Fibroblast of skin of abdomen (primary cell): ENCODE data around the gene POU3F1.

ENCODE experiments used
- DNase-seq: peaks from one replicate; pipeline ENCODE4 v3.0.0-alpha.2; 2013

The POU3F1 gene

GRCh38 chr1:38073534-38074301, 27.1 kb upstream of the POU3F1 start:
- no peak for DNase-seq

- no peak for DNase-seq
Measured at GRCh38 chr1:38072858-38073257, 26.3 kb upstream of the POU3F1 start.

- DNase-seq, result peak; percentile 34
Measured at GRCh38 chr1:38071312-38072256, 25.0 kb upstream of the POU3F1 start.

- DNase-seq, result no peak
Measured at GRCh38 chr1:38068980-38069340, 22.4 kb upstream of the POU3F1 start.

GRCh38 chr1:38068220-38068979, 21.8 kb upstream of the POU3F1 start:
- DNase-seq, result no peak

- peak; percentile 88 for DNase-seq
Measured at GRCh38 chr1:38064197-38064903, 17.8 kb upstream of the POU3F1 start.

- no peak for DNase-seq
Measured at GRCh38 chr1:38063616-38064015, 17.0 kb upstream of the POU3F1 start.

- no peak for DNase-seq
Measured at GRCh38 chr1:38062361-38063288, 16.0 kb upstream of the POU3F1 start.

GRCh38 chr1:38061883-38062328, 15.3 kb upstream of the POU3F1 start:
- no peak for DNase-seq

GRCh38 chr1:38061290-38061689, 14.7 kb upstream of the POU3F1 start:
- no peak for DNase-seq

GRCh38 chr1:38060498-38060897, 13.9 kb upstream of the POU3F1 start:
- no peak for DNase-seq

GRCh38 chr1:38059635-38060250, 13.2 kb upstream of the POU3F1 start:
- DNase-seq, result no peak

GRCh38 chr1:38055965-38056364, 9.4 kb upstream of the POU3F1 start:
- DNase-seq, result no peak

- DNase-seq, result no peak
Measured at GRCh38 chr1:38055398-38055797, 8.8 kb upstream of the POU3F1 start.

GRCh38 chr1:38053416-38054091, 7.0 kb upstream of the POU3F1 start:
- DNase-seq, result no peak

- DNase-seq, result no peak
Measured at GRCh38 chr1:38052750-38053415, 6.3 kb upstream of the POU3F1 start.

GRCh38 chr1:38051079-38051543, 4.5 kb upstream of the POU3F1 start:
- no peak for DNase-seq

- DNase-seq, result no peak
Measured at GRCh38 chr1:38050397-38051078, 3.9 kb upstream of the POU3F1 start.
